Right atrium auricular region (tissue), 2 donors: ENCODE measurements around the gene GRB2. TPM values are rescaled to one million over a fixed set of nuclear protein-coding genes. Genes with fewer than 3 reads are reported as not detected.

ENCODE experiments used
- DNase-seq: peaks from one replicate; pipeline ENCODE4 v3.0.0-alpha.2; 2019; ENCODE audit warnings: low spot score
- H3K27ac ChIP-seq, 2 donors: fragments of 200-600 bp; sonication (generic); 1 replicate in 1 of 2; 2 replicates in 1 of 2; pipeline ENCODE4 v1.5.1; 2016 to 2019
- H3K27me3 ChIP-seq, 2 donors: fragments of 200-600 bp; sonication (generic); one replicate each; pipeline versions ENCODE4 v1.5.1 to v1.6.0; 2017 to 2019
- H3K36me3 ChIP-seq: fragments of 200-600 bp; sonication (generic); one replicate; pipeline ENCODE4 v1.5.1; 2016
- H3K4me1 ChIP-seq, 2 donors: fragments of 200-600 bp; sonication (generic); one replicate each; pipeline versions ENCODE4 v1.5.1 to v1.6.0; 2017 to 2019
- H3K4me3 ChIP-seq, 2 donors: fragments of 200-600 bp; sonication (generic); 1 replicate in 1 of 2; 2 replicates in 1 of 2; pipeline ENCODE4 v1.5.1; 2017 to 2019; ENCODE audit warnings: mild to moderate bottlenecking in 1 of 2, moderate library complexity in 1 of 2
- H3K9me3 ChIP-seq, 2 donors: fragments of 200-600 bp; sonication (generic); one replicate each; pipeline ENCODE4 v1.5.1; 2019
- CTCF ChIP-seq, 2 donors: fragments of 200-600 bp; sonication (generic); IDR thresholded peaks; one replicate each; pipeline ENCODE4 v1.5.1; 2019; ENCODE audit warnings: antibody characterized with exemption in 2 of 2
- total RNA-seq, 2 donors: library from RNA; depleted of rRNA; stranded (reverse); fragments of >200 nt; gene quantifications; one replicate each; pipeline ENCODE4 v1.1.0, GENCODE V29; 2016

GRB2 gene
- total RNA-seq, 2 donors from 2014 or later, result 80.8 to 112 TPM

- Histone ChIP-seq H3K4me3 (no peak overlapping the region), H3K27ac (no peak overlapping the region), H3K36me3 (peaks cover 31% of the 10 kb centered on the region), H3K9me3 (no peaks in the 10 kb centered on the region), H3K4me1 (no peaks in the 10 kb centered on the region), H3K27me3 (no peaks in the 10 kb centered on the region)
- no peak for DNase-seq
- no peak for TF ChIP-seq CTCF (IDR thresholded peaks at IDR 0.05)
Measured at GRCh38 chr17:75316253-75316652, 89.2 kb downstream of the GRB2 start.

- H3K27me3 ChIP-seq, result no peaks in the 10 kb centered on the region
- H3K4me3 ChIP-seq, result no peak overlapping the region
- no peak for TF ChIP-seq CTCF (IDR thresholded peaks at IDR 0.05)
- H3K27ac ChIP-seq, result no peak overlapping the region
- H3K9me3 ChIP-seq, result no peaks in the 10 kb centered on the region
- H3K4me1 ChIP-seq, result no peaks in the 10 kb centered on the region
- no peak for DNase-seq
- peaks cover 27% of the 10 kb centered on the region for H3K36me3 ChIP-seq
Measured at GRCh38 chr17:75315541-75316243, 89.8 kb downstream of the GRB2 start.

GRCh38 chr17:75313941-75314551, 91.4 kb downstream of the GRB2 start:
- peaks cover 14% of the 10 kb centered on the region for H3K36me3 ChIP-seq
- no peaks in the 10 kb centered on the region for H3K27me3 ChIP-seq
- H3K4me1 ChIP-seq, result no peaks in the 10 kb centered on the region
- DNase-seq, result no peak
- no peak for TF ChIP-seq CTCF (IDR thresholded peaks at IDR 0.05)
- peak overlapping the region in 1 of 2 donors; percentile 23 for H3K27ac ChIP-seq
- H3K9me3 ChIP-seq, result no peaks in the 10 kb centered on the region
- H3K4me3 ChIP-seq, result no peak overlapping the region

GRCh38 chr17:75308732-75309629, 96.5 kb downstream of the GRB2 start:
- no peak for DNase-seq
- TF ChIP-seq CTCF (IDR thresholded peaks at IDR 0.05), result no peak
- H3K4me1 ChIP-seq, result no peaks in the 10 kb centered on the region

GRCh38 chr17:75307957-75308731, 97.3 kb downstream of the GRB2 start:
- H3K36me3 ChIP-seq, result no peaks in the 10 kb centered on the region
- no peak for TF ChIP-seq CTCF (IDR thresholded peaks at IDR 0.05)
- no peaks in the 10 kb centered on the region for H3K27me3 ChIP-seq
- no peaks in the 10 kb centered on the region for H3K9me3 ChIP-seq
- no peaks in the 10 kb centered on the region for H3K4me1 ChIP-seq
- H3K4me3 ChIP-seq, result no peak overlapping the region
- no peak for DNase-seq
- H3K27ac ChIP-seq, result no peak overlapping the region

More at GRCh38 chr17:75308732-75309629, 96.5 kb downstream of the GRB2 start:
- peak overlapping the region in 1 of 2 donors; percentile 10 for H3K27ac ChIP-seq
- no peaks in the 10 kb centered on the region for H3K9me3 ChIP-seq
- no peak overlapping the region for H3K4me3 ChIP-seq
- no peaks in the 10 kb centered on the region for H3K36me3 ChIP-seq
- H3K27me3 ChIP-seq, result no peaks in the 10 kb centered on the region
